GM23338 (cell line): Measurements from ENCODE around the gene FAN1. TPM values are rescaled to one million over a fixed set of nuclear protein-coding genes. Genes with fewer than 3 reads are reported as not detected.

Experiments
- ATAC-seq: fragments of 200-7000 bp; cut with Tn5 transposase; 3 replicates; pipeline ENCODE4 v1.9.1; 2020
- DNase-seq: peaks from one replicate; pipeline ENCODE4 v3.0.0-alpha.2; 2015; ENCODE audit warnings: low spot score
- H2AFZ ChIP-seq: fragments of 200-600 bp; sonication (generic); 2 replicates; pipeline ENCODE4 v1.8.0; 2016; ENCODE audit warnings: antibody characterized with exemption, mild to moderate bottlenecking, moderate library complexity
- H3F3A ChIP-seq: fragments of 200-600 bp; sonication (generic); replicated peaks from 2 replicates; pipeline ENCODE4 v1.8.0; 2017; ENCODE audit warnings: antibody characterized with exemption, mixed run types, low read depth
- H3K27ac ChIP-seq: fragments of 200-600 bp; sonication (generic); 2 replicates; pipeline ENCODE4 v1.6.1; 2016; ENCODE audit warnings: low read depth
- H3K27me3 ChIP-seq: fragments of 200-600 bp; sonication (generic); 2 replicates; pipeline ENCODE4 v1.8.0; 2016; ENCODE audit warnings: mild to moderate bottlenecking, mixed run types, moderate library complexity; ENCODE audit not compliant: insufficient read depth
- H3K36me3 ChIP-seq: fragments of 200-600 bp; sonication (generic); 2 replicates; pipeline ENCODE4 v1.8.0; 2016; ENCODE audit warnings: mild to moderate bottlenecking; ENCODE audit not compliant: insufficient read depth
- H3K4me1 ChIP-seq: fragments of 200-600 bp; sonication (generic); 2 replicates; pipeline ENCODE4 v1.8.0; 2016; ENCODE audit warnings: mild to moderate bottlenecking, moderate library complexity; ENCODE audit not compliant: insufficient read depth
- H3K4me2 ChIP-seq: fragments of 200-600 bp; sonication (generic); 2 replicates; pipeline ENCODE4 v1.7.1; 2017; ENCODE audit warnings: mixed run types
- H3K4me3 ChIP-seq: fragments of 200-600 bp; sonication (generic); 2 replicates; pipeline ENCODE4 v1.6.1; 2016; ENCODE audit warnings: mixed run types
- H3K79me2 ChIP-seq: fragments of 200-600 bp; sonication (generic); replicated peaks from 2 replicates; pipeline ENCODE4 v1.8.0; 2017; ENCODE audit warnings: mild to moderate bottlenecking; ENCODE audit not compliant: insufficient read depth
- H3K9me2 ChIP-seq: fragments of 200-600 bp; sonication (generic); 2 replicates; pipeline ENCODE4 v1.8.0; 2017; ENCODE audit not compliant: insufficient read depth
- H4K20me1 ChIP-seq: fragments of 200-600 bp; sonication (generic); replicated peaks from 2 replicates; pipeline ENCODE4 v1.8.0; 2017; ENCODE audit warnings: mild to moderate bottlenecking; ENCODE audit not compliant: insufficient read depth
- H3K27ac Mint-ChIP-seq: 2 replicates; pipeline ENCODE4 v1.8.0; 2020; ENCODE audit warnings: inconsistent platforms, mild to moderate bottlenecking, moderate library complexity, mixed read lengths
- H3K27me3 Mint-ChIP-seq: 3 replicates; pipeline ENCODE4 v1.8.0; 2022; ENCODE audit warnings: low read depth, mild to moderate bottlenecking, moderate library complexity, mixed read lengths, inconsistent platforms; ENCODE audit not compliant: insufficient read depth, poor library complexity
- H3K36me3 Mint-ChIP-seq: 3 replicates; pipeline ENCODE4 v1.8.0; 2021; ENCODE audit warnings: low read depth, mild to moderate bottlenecking, inconsistent platforms, moderate library complexity, mixed read lengths
- H3K4me1 Mint-ChIP-seq: 3 replicates; pipeline ENCODE4 v1.8.0; 2020; ENCODE audit warnings: mild to moderate bottlenecking, inconsistent platforms, mixed read lengths
- H3K4me3 Mint-ChIP-seq: 3 replicates; pipeline ENCODE4 v1.8.0; 2021; ENCODE audit warnings: moderate library complexity, mild to moderate bottlenecking, inconsistent platforms, mixed read lengths
- H3K9me3 Mint-ChIP-seq: 3 replicates; pipeline ENCODE4 v1.8.0; 2020; ENCODE audit warnings: moderate library complexity, mild to moderate bottlenecking, inconsistent platforms, mixed read lengths
- CREB1 ChIP-seq: fragments of 250-450 bp; sonication (Bioruptor Pico); IDR thresholded peaks from 2 replicates; pipeline ENCODE4 v1.5.0; 2020; ENCODE audit warnings: low read depth, mild to moderate bottlenecking, moderate library complexity
- EZH2phosphoT487 ChIP-seq: fragments of 200-600 bp; sonication (generic); IDR thresholded peaks from one replicate; pipeline ENCODE4 v1.8.1; 2018; ENCODE audit warnings: antibody characterized with exemption; ENCODE audit not compliant: unreplicated experiment
- JUNB ChIP-seq: IDR thresholded peaks from one replicate; pipeline ENCODE4 v1.6.1; 2016; ENCODE audit warnings: antibody characterized with exemption; ENCODE audit not compliant: unreplicated experiment
- NANOG ChIP-seq: IDR thresholded peaks from 2 replicates; pipeline ENCODE4 v1.6.1; 2016; ENCODE audit warnings: antibody characterized with exemption, borderline replicate concordance
- POLR2AphosphoS5 ChIP-seq: IDR thresholded peaks from 2 replicates; pipeline ENCODE4 v1.6.1; 2016; ENCODE audit warnings: antibody characterized with exemption, low read depth
- ZNF114 ChIP-seq: fragments of 250-450 bp; sonication (Bioruptor Pico); IDR thresholded peaks from 2 replicates; pipeline ENCODE4 v1.5.0; 2020; ENCODE audit warnings: mild to moderate bottlenecking, moderate library complexity
- ZNF331 ChIP-seq: fragments of 250-450 bp; sonication (Bioruptor Pico); IDR thresholded peaks from 2 replicates; pipeline ENCODE4 v1.5.0; 2020; ENCODE audit warnings: low read depth, mild to moderate bottlenecking, moderate library complexity
- polyA plus RNA-seq: library from polyadenylated mRNA; unstranded; fragments of >200 nt; fragmentation: Nextera tagmentation; extraction: Ambion mirVana; gene quantifications from 2 replicates; pipeline ENCODE4 v1.2.1, GENCODE V29; 2016
- total RNA-seq: library from RNA; depleted of rRNA; stranded (reverse); fragments of >200 nt; shearing (Covaris generic); gene quantifications from 2 replicates; pipeline ENCODE4 v1.2.3, GENCODE V29; 2014
- TF ChIP-seq, protein P1 (sequence below), 2 experiments: fragments of 200-600 bp in 1 of 2; sonication (generic) in 1 of 2; conservative IDR thresholded peaks; 2 replicates each; pipeline versions ENCODE4 v1.5.1 to v1.6.1; 2016 to 2017; ENCODE audit warnings: antibody characterized with exemption in 2 of 2, low read depth in 2 of 2, mild to moderate bottlenecking in 2 of 2, moderate library complexity in 1 of 2
- TF ChIP-seq, protein P2 (sequence below): fragments of 250-450 bp; sonication (Bioruptor Pico); IDR thresholded peaks from 2 replicates; pipeline ENCODE4 v1.5.0; 2020; ENCODE audit warnings: mild to moderate bottlenecking, moderate library complexity

The FAN1 gene
- total and polyA plus RNA-seq, 2 experiments from 2014 or later: 9.1 to 29.2 TPM

DNA sequence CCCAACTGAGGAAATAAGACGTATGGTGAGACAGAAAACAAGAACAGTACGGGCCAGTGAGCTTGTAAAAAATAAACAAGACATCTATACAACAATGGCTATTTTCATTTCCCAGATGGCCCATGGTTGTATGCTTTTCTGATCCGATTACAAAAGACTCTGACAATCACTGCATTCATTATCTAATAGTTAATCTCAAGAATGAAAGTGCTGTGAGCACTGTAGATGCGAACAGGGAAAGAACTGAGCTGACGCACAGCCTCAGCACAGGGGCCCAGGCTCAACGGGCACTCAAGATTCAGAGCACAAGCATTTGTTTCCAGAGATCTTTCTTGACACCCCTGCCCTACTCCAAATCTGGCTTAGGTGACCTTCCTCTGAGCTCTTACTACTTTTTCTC, 80.8 kb downstream of the FAN1 start:
- Histone ChIP-seq H3K79me2 (peaks cover 23% of the 10 kb centered on the region), H3K4me3 (no peak overlapping the region), H3K27me3 (no peaks in the 10 kb centered on the region), H4K20me1 (peaks cover 4% of the 10 kb centered on the region; the same call in 1 of the 2 replicates), H3K4me1 (no peaks in the 10 kb centered on the region), H3F3A (no peaks in the 10 kb centered on the region), H2AFZ (no peak overlapping the region), H3K36me3 (no peaks in the 10 kb centered on the region), H3K27ac (no peak overlapping the region), H3K9me2 (no peaks in the 10 kb centered on the region), H3K4me2 (no peak overlapping the region)
- H3K4me3 Mint-ChIP-seq: no peak overlapping the region
- H3K27ac Mint-ChIP-seq: no peak overlapping the region
- DNase-seq: no peak
- no peaks in the 10 kb centered on the region for H3K9me3 Mint-ChIP-seq
- H3K36me3 Mint-ChIP-seq: peaks cover 3% of the 10 kb centered on the region; the same call in 2 of the 3 replicates
- no peak for TF ChIP-seq CREB1 (CRISPR knock-in tag)
- TF ChIP-seq JUNB: no peak
- no peak for TF ChIP-seq ZNF114 (CRISPR knock-in tag)
- no peak for TF ChIP-seq POLR2AphosphoS5
- no peak for TF ChIP-seq EZH2phosphoT487
- TF ChIP-seq, protein P1, sequence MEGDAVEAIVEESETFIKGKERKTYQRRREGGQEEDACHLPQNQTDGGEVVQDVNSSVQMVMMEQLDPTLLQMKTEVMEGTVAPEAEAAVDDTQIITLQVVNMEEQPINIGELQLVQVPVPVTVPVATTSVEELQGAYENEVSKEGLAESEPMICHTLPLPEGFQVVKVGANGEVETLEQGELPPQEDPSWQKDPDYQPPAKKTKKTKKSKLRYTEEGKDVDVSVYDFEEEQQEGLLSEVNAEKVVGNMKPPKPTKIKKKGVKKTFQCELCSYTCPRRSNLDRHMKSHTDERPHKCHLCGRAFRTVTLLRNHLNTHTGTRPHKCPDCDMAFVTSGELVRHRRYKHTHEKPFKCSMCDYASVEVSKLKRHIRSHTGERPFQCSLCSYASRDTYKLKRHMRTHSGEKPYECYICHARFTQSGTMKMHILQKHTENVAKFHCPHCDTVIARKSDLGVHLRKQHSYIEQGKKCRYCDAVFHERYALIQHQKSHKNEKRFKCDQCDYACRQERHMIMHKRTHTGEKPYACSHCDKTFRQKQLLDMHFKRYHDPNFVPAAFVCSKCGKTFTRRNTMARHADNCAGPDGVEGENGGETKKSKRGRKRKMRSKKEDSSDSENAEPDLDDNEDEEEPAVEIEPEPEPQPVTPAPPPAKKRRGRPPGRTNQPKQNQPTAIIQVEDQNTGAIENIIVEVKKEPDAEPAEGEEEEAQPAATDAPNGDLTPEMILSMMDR (conservative IDR thresholded peaks at IDR 0.05; ENCODE audit: low read depth in 2 of 2): no peak
- TF ChIP-seq, protein P2, sequence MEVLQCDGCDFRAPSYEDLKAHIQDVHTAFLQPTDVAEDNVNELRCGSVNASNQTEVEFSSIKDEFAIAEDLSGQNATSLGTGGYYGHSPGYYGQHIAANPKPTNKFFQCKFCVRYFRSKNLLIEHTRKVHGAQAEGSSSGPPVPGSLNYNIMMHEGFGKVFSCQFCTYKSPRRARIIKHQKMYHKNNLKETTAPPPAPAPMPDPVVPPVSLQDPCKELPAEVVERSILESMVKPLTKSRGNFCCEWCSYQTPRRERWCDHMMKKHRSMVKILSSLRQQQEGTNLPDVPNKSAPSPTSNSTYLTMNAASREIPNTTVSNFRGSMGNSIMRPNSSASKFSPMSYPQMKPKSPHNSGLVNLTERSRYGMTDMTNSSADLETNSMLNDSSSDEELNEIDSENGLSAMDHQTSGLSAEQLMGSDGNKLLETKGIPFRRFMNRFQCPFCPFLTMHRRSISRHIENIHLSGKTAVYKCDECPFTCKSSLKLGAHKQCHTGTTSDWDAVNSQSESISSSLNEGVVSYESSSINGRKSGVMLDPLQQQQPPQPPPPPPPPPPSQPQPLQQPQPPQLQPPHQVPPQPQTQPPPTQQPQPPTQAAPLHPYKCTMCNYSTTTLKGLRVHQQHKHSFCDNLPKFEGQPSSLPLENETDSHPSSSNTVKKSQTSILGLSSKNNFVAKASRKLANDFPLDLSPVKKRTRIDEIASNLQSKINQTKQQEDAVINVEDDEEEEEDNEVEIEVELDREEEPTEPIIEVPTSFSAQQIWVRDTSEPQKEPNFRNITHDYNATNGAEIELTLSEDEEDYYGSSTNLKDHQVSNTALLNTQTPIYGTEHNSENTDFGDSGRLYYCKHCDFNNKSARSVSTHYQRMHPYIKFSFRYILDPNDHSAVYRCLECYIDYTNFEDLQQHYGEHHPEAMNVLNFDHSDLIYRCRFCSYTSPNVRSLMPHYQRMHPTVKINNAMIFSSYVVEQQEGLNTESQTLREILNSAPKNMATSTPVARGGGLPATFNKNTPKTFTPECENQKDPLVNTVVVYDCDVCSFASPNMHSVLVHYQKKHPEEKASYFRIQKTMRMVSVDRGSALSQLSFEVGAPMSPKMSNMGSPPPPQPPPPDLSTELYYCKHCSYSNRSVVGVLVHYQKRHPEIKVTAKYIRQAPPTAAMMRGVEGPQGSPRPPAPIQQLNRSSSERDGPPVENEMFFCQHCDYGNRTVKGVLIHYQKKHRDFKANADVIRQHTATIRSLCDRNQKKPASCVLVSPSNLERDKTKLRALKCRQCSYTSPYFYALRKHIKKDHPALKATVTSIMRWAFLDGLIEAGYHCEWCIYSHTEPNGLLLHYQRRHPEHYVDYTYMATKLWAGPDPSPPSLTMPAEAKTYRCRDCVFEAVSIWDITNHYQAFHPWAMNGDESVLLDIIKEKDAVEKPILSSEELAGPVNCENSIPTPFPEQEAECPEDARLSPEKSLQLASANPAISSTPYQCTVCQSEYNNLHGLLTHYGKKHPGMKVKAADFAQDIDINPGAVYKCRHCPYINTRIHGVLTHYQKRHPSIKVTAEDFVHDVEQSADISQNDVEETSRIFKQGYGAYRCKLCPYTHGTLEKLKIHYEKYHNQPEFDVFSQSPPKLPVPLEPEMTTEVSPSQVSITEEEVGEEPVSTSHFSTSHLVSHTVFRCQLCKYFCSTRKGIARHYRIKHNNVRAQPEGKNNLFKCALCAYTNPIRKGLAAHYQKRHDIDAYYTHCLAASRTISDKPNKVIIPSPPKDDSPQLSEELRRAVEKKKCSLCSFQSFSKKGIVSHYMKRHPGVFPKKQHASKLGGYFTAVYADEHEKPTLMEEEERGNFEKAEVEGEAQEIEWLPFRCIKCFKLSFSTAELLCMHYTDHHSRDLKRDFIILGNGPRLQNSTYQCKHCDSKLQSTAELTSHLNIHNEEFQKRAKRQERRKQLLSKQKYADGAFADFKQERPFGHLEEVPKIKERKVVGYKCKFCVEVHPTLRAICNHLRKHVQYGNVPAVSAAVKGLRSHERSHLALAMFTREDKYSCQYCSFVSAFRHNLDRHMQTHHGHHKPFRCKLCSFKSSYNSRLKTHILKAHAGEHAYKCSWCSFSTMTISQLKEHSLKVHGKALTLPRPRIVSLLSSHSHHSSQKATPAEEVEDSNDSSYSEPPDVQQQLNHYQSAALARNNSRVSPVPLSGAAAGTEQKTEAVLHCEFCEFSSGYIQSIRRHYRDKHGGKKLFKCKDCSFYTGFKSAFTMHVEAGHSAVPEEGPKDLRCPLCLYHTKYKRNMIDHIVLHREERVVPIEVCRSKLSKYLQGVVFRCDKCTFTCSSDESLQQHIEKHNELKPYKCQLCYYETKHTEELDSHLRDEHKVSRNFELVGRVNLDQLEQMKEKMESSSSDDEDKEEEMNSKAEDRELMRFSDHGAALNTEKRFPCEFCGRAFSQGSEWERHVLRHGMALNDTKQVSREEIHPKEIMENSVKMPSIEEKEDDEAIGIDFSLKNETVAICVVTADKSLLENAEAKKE (CRISPR knock-in tag): no peak
- no peak for TF ChIP-seq NANOG
- TF ChIP-seq ZNF331 (CRISPR knock-in tag): no peak
- peaks cover 3% of the 10 kb centered on the region; the same call in 2 of the 3 replicates for H3K4me1 Mint-ChIP-seq
- ATAC-seq: no peak
- H3K27me3 Mint-ChIP-seq: no peaks in the 10 kb centered on the region
